Measurements from ENCODE around the gene MCTP1. TPM values are rescaled to one million over a fixed set of nuclear protein-coding genes. Genes with fewer than 3 reads are reported as not detected.

MCTP1 gene
- total RNA-seq, 1 experiment from 2014 or later: 25.8 TPM

- CTCF ChIA-PET: no interaction called here
Observed at GRCh38 chr5:94759022-94759421, 525.9 kb downstream of the MCTP1 start.

GRCh38 chr5:94754824-94755223 is 530.1 kb downstream of the MCTP1 start:
- ChIA-PET CTCF (no interaction called here), POLR2A (ENCODE audit: low non-redundant PET) (no interaction called here)
- Histone ChIP-seq H3K4me3 (ENCODE audit: low read depth, low read length, poor library complexity, severe bottlenecking) (no peak overlapping the region), H3K36me3 (ENCODE audit: insufficient read depth, low read length, poor library complexity, severe bottlenecking) (no peaks in the 10 kb centered on the region), H3K4me1 (ENCODE audit: insufficient read depth, low read length, poor library complexity, severe bottlenecking) (no peaks in the 10 kb centered on the region), H3K9me3 (ENCODE audit: low read depth, low read length, poor library complexity, severe bottlenecking) (no peaks in the 10 kb centered on the region), H3K27me3 (replicated peaks; ENCODE audit: insufficient read depth, low read depth, low read length, poor library complexity) (no peaks in the 10 kb centered on the region), H3K27ac (ENCODE audit: low read depth, low read length, poor library complexity, severe bottlenecking) (no peak overlapping the region)
- DNase-seq (ENCODE audit: low spot score): no peak
- no peak for TF ChIP-seq CTCF (conservative IDR thresholded peaks at IDR 0.05; ENCODE audit: low read depth, low read length)
- TF ChIP-seq EZH2 (IDR thresholded peaks at IDR 0.05; ENCODE audit: borderline replicate concordance, low read depth, low read length, poor library complexity, severe bottlenecking): no peak
- BruUV-seq (replicated peaks): no TSS peak
- intact Hi-C loops (cut with micrococcal nuclease; ENCODE audit: unreplicated experiment): no loop called here

More at GRCh38 chr5:94759022-94759421, 525.9 kb downstream of the MCTP1 start:
- BruUV-seq (replicated peaks): no TSS peak
- POLR2A ChIA-PET (ENCODE audit: low non-redundant PET): no interaction called here
- H3K27me3 ChIP-seq (replicated peaks; ENCODE audit: insufficient read depth, low read depth, low read length, poor library complexity): no peaks in the 10 kb centered on the region
- no peak for DNase-seq (ENCODE audit: low spot score)
- no peaks in the 10 kb centered on the region for H3K36me3 ChIP-seq (ENCODE audit: insufficient read depth, low read length, poor library complexity, severe bottlenecking)
- TF ChIP-seq EZH2 (IDR thresholded peaks at IDR 0.05; ENCODE audit: borderline replicate concordance, low read depth, low read length, poor library complexity, severe bottlenecking) (no peak), CTCF (conservative IDR thresholded peaks at IDR 0.05; ENCODE audit: low read depth, low read length) (no peak)
- intact Hi-C loops (cut with micrococcal nuclease; ENCODE audit: unreplicated experiment): no loop called here
- H3K27ac ChIP-seq (ENCODE audit: low read depth, low read length, poor library complexity, severe bottlenecking): no peak overlapping the region
- no peaks in the 10 kb centered on the region for H3K9me3 ChIP-seq (ENCODE audit: low read depth, low read length, poor library complexity, severe bottlenecking)
- no peak overlapping the region for H3K4me3 ChIP-seq (ENCODE audit: low read depth, low read length, poor library complexity, severe bottlenecking)
- no peaks in the 10 kb centered on the region for H3K4me1 ChIP-seq (ENCODE audit: insufficient read depth, low read length, poor library complexity, severe bottlenecking)

DNA sequence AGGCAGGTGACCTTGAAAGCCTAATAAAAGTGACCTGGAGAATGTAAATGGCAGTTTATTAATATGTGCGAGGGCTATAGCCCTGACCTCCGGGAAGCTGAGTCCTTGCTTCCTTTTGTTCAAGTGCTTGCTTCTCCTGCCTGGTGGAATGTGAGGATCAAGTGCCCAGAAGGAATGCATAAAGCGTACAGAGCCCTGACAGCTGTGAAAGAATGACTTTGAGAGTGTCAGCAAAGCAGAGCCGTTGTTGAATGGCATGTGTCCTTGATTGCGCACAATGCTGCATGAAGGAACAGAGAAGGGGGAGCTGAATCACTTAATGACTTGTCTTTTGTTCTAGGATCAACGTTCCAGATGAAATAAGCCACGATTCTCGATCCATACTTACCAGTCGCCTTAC is 533.4 kb downstream of the MCTP1 start:
- Histone ChIP-seq H3K4me1 (ENCODE audit: insufficient read depth, low read length, poor library complexity, severe bottlenecking) (no peaks in the 10 kb centered on the region), H3K9me3 (ENCODE audit: low read depth, low read length, poor library complexity, severe bottlenecking) (no peaks in the 10 kb centered on the region), H3K27ac (ENCODE audit: low read depth, low read length, poor library complexity, severe bottlenecking) (no peak overlapping the region), H3K36me3 (ENCODE audit: insufficient read depth, low read length, poor library complexity, severe bottlenecking) (no peaks in the 10 kb centered on the region), H3K4me3 (ENCODE audit: low read depth, low read length, poor library complexity, severe bottlenecking) (no peak overlapping the region), H3K27me3 (replicated peaks; ENCODE audit: insufficient read depth, low read depth, low read length, poor library complexity) (no peaks in the 10 kb centered on the region)
- ChIA-PET CTCF (no interaction called here), POLR2A (ENCODE audit: low non-redundant PET) (no interaction called here)
- no TSS peak for BruUV-seq (replicated peaks)
- DNase-seq (ENCODE audit: low spot score): no peak
- intact Hi-C loops (cut with micrococcal nuclease; ENCODE audit: unreplicated experiment): no loop called here
- TF ChIP-seq EZH2 (IDR thresholded peaks at IDR 0.05; ENCODE audit: borderline replicate concordance, low read depth, low read length, poor library complexity, severe bottlenecking): no peak
- no peak for TF ChIP-seq CTCF (conservative IDR thresholded peaks at IDR 0.05; ENCODE audit: low read depth, low read length)
